OCI-LY7 (cell line): ENCODE data around the gene SLC35E2B. TPM values are rescaled to one million over a fixed set of nuclear protein-coding genes. Genes with fewer than 3 reads are reported as not detected.
A peak's percentile ranks its signal among the peaks of the same experiment; 100 is the strongest.
"Not testable (repeated sequence)": the region's sequence is repeated elsewhere in the genome, so short reads cannot be mapped to it uniquely, and the experiment has no call there.

ENCODE experiments used
- BruUV-seq: library from RNA; stranded (reverse); fragments of 400-500 nt; replicated peaks from 2 replicates; lab custom pipeline; 2021; lab: Mats Ljungman, UMichigan
- CTCF ChIA-PET: fragments of 300-600 bp; sonication (Branson Sonifier 250); formaldehyde crosslinking; loops from one replicate; lab custom pipeline; 2022; ENCODE audit warnings: antibody characterized with exemption; ENCODE audit not compliant: unreplicated experiment; lab: Charles Lee
- POLR2A ChIA-PET: fragments of 300-600 bp; sonication (Branson Sonifier 250); formaldehyde crosslinking; loops from one replicate; lab custom pipeline; 2022; ENCODE audit warnings: antibody characterized with exemption; lab: Charles Lee
- DNase-seq: peaks from one replicate; pipeline ENCODE4 v3.0.0-alpha.2; 2015; ENCODE audit warnings: low spot score
- H2AFZ ChIP-seq: fragments of 200-600 bp; sonication (generic), shearing (Covaris generic); 2 replicates; pipeline ENCODE4 v1.6.1; 2014; ENCODE audit warnings: mild to moderate bottlenecking, antibody characterized with exemption, low read length, moderate library complexity
- H3K27ac ChIP-seq: fragments of 200-600 bp; sonication (generic); 2 replicates; pipeline ENCODE4 v1.5.1; 2014; ENCODE audit warnings: mixed run types, low read depth, mild to moderate bottlenecking, moderate library complexity, low read length, inconsistent platforms; ENCODE audit not compliant: poor library complexity, severe bottlenecking
- H3K36me3 ChIP-seq: fragments of 200-600 bp; sonication (generic); 2 replicates; pipeline ENCODE4 v1.6.1; 2014; ENCODE audit warnings: mild to moderate bottlenecking, antibody characterized with exemption, low read length, moderate library complexity, mixed read lengths; ENCODE audit not compliant: insufficient read depth
- H3K4me1 ChIP-seq: fragments of 200-600 bp; sonication (generic); 2 replicates; pipeline ENCODE4 v1.5.1; 2014; ENCODE audit warnings: mild to moderate bottlenecking, low read length; ENCODE audit not compliant: insufficient read depth, poor library complexity, severe bottlenecking
- H3K4me2 ChIP-seq: fragments of 200-600 bp; sonication (generic); 2 replicates; pipeline ENCODE4 v1.6.1; 2014; ENCODE audit warnings: mild to moderate bottlenecking, low read length
- H3K4me3 ChIP-seq: fragments of 200-600 bp; sonication (generic); 2 replicates; pipeline ENCODE4 v1.5.1; 2014; ENCODE audit warnings: mild to moderate bottlenecking, low read depth, low read length; ENCODE audit not compliant: poor library complexity, severe bottlenecking
- H3K79me2 ChIP-seq: fragments of 200-600 bp; sonication (generic); 2 replicates; pipeline ENCODE4 v1.6.1; 2016; ENCODE audit warnings: low read depth, mild to moderate bottlenecking, low read length, moderate library complexity, mixed read lengths; ENCODE audit not compliant: insufficient read depth
- H3K9me2 ChIP-seq: fragments of 200-600 bp; sonication (generic); 2 replicates; pipeline ENCODE4 v1.6.1; 2016; ENCODE audit warnings: mild to moderate bottlenecking, low read length, mixed read lengths; ENCODE audit not compliant: insufficient read depth
- H3K9me3 ChIP-seq: fragments of 200-600 bp; sonication (generic); 2 replicates; pipeline ENCODE4 v1.6.1; 2014; ENCODE audit warnings: mild to moderate bottlenecking, mixed run types, low read length, mixed read lengths
- H4K20me1 ChIP-seq: fragments of 200-600 bp; sonication (generic); 2 replicates; pipeline ENCODE4 v1.6.1; 2014; ENCODE audit warnings: mild to moderate bottlenecking, antibody characterized with exemption, low read length, moderate library complexity, mixed read lengths; ENCODE audit not compliant: insufficient read depth
- CTCF ChIP-seq: fragments of 200-600 bp; sonication (generic); conservative IDR thresholded peaks from 2 replicates; pipeline ENCODE4 v1.5.1; 2014; ENCODE audit warnings: mild to moderate bottlenecking, antibody characterized with exemption, low read length, moderate library complexity, mixed read lengths
- EZH2phosphoT487 ChIP-seq: fragments of 200-600 bp; sonication (generic); IDR thresholded peaks from 2 replicates; pipeline ENCODE4 v1.6.1; 2018; ENCODE audit warnings: low read depth, borderline replicate concordance, mild to moderate bottlenecking, mixed run types, antibody characterized with exemption, low read length, moderate library complexity, mixed read lengths
- intact Hi-C: fragments of 100-400 bp; cut with micrococcal nuclease; formaldehyde crosslinking; loops from one replicate; pipeline ENCODE4 v1.10.0; 2022; ENCODE audit not compliant: unreplicated experiment
- total RNA-seq, 2 experiments: library from RNA; depleted of rRNA in 1 of 2; stranded (reverse); fragments of >200 nt in 1 of 2; shearing (Covaris generic) in 1 of 2; gene quantifications; 2 replicates each; pipeline ENCODE4 v1.2.3, GENCODE V29; 2014 to 2022

SLC35E2B gene
- total RNA-seq, 2 experiments from 2014 or later, result 26.6 to 58.9 TPM

GRCh38 chr1:1634613-1635012, 58.0 kb downstream of the SLC35E2B start:
- H3K79me2 ChIP-seq, intact Hi-C loops, H3K4me3 ChIP-seq, H3K27ac ChIP-seq, POLR2A ChIA-PET, H3K9me3 ChIP-seq, H3K4me2 ChIP-seq, H3K9me2 ChIP-seq, H4K20me1 ChIP-seq, DNase-seq, H2AFZ ChIP-seq, BruUV-seq, H3K4me1 ChIP-seq, H3K36me3 ChIP-seq, CTCF ChIA-PET: not testable (repeated sequence)

GRCh38 chr1:1633409-1633808, 59.2 kb downstream of the SLC35E2B start:
- intact Hi-C loops, CTCF ChIA-PET: not testable (repeated sequence)

DNA sequence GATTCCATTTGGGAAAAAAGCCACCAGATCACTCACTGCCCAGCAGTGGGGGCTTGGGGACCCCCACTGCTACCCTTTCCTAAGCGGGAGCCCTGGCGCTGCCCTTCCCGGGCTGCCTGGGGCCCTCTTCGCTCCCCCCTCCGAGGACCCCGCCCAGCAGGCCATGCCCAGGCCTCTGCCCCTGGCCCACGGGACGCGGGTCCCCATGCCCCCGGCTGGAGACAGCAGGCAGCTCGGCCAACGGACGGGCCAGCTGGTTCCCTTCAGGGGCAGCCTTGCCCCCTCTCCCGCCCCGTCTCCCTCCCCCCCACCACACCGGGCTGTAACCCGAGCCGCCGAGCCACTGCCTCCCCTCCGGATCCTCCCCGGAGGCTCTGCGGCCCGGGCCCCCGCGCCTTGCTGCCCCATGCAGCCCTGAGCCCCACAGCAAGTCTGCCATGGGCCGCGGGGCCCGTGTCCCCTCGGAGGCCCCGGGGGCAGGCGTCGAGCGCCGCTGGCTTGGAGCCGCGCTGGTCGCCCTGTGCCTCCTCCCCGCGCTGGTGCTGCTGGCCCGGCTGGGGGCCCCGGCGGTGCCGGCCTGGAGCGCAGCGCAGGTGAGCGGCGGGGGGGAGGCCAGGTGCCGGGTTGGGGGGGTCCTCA, 60.7 kb downstream of the SLC35E2B start, which contains the start of gene MMP23B:
TSS of gene MMP23B (plus strand) at position 392 of the 639 bp plus-strand sequence. CDS start at position 438, 46 bp downstream.
- Histone ChIP-seq H3K79me2 (no peaks in the 10 kb centered on the region), H3K4me2 (no peak within 1 kb of the TSS; the same call in 1 of the 2 replicates), H2AFZ (no peak within 1 kb of the TSS), H3K4me1 (peaks cover 30% of the 10 kb centered on the region), H3K27ac (no peak within 1 kb of the TSS), H3K9me3 (no peaks in the 10 kb centered on the region), H3K4me3 (no peak within 1 kb of the TSS), H3K36me3 (0 out of 2 replicates have a peak, but pooled peaks cover 3% of the 10 kb centered on the region), H4K20me1 (no peaks in the 10 kb centered on the region), H3K9me2 (no peaks in the 10 kb centered on the region)
- no TSS peak for BruUV-seq
- DNase-seq, result peak; percentile 3
- TF ChIP-seq EZH2phosphoT487 (no peak), CTCF (no peak)
- intact Hi-C loops, result no loop called here
- CTCF ChIA-PET, result interaction anchor here (0.7 kb wide), 1 partner anchor 147 kb away, joined by 3 read pairs; no protein-coding TSS in a partner anchor
- POLR2A ChIA-PET, result no interaction called here

More at GRCh38 chr1:1633409-1633808, 59.2 kb downstream of the SLC35E2B start:
- peaks cover 20% of the 10 kb centered on the region for H3K4me1 ChIP-seq
- H3K79me2 ChIP-seq, H3K9me2 ChIP-seq, DNase-seq, H2AFZ ChIP-seq, H3K9me3 ChIP-seq, H3K36me3 ChIP-seq, BruUV-seq, H3K27ac ChIP-seq, H4K20me1 ChIP-seq, POLR2A ChIA-PET, H3K4me3 ChIP-seq, H3K4me2 ChIP-seq: not testable (repeated sequence)
